Panc1 (cell line): ENCODE results near the gene MTOR.

ENCODE experiments used
- POLR2AphosphoS5 ChIP-seq: IDR thresholded peaks from 2 replicates; pipeline ENCODE4 v1.6.1; 2012; ENCODE audit warnings: mild to moderate bottlenecking, low read depth, low read length, moderate library complexity
- TF ChIP-seq, protein P1 (sequence below): fragments of 450-650 bp; IDR thresholded peaks from 2 replicates; pipeline ENCODE4 v1.5.1; 2017; ENCODE audit warnings: mild to moderate bottlenecking

DNA sequence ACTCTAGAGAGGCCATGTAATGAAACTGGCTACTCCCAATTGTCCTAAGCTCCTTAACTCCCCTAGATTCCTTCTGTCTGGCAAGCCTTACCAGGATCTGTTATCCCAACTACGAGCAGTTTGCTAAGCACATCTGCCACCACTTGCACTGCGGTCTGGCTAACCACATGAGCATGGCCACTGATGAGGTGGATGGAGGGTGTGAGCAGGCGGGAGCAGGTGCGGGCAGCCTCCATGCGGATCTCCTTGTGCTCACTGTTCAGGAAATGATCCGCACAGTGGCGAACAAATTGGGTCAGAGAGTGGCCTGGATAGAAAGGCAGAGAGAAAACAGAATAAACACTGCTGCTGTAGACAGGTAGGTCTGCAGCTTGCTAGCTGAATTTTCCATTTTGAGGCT lies 24.0 kb downstream of the MTOR start:
- no peak for TF ChIP-seq POLR2AphosphoS5
- TF ChIP-seq, protein P1, sequence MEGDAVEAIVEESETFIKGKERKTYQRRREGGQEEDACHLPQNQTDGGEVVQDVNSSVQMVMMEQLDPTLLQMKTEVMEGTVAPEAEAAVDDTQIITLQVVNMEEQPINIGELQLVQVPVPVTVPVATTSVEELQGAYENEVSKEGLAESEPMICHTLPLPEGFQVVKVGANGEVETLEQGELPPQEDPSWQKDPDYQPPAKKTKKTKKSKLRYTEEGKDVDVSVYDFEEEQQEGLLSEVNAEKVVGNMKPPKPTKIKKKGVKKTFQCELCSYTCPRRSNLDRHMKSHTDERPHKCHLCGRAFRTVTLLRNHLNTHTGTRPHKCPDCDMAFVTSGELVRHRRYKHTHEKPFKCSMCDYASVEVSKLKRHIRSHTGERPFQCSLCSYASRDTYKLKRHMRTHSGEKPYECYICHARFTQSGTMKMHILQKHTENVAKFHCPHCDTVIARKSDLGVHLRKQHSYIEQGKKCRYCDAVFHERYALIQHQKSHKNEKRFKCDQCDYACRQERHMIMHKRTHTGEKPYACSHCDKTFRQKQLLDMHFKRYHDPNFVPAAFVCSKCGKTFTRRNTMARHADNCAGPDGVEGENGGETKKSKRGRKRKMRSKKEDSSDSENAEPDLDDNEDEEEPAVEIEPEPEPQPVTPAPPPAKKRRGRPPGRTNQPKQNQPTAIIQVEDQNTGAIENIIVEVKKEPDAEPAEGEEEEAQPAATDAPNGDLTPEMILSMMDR: no peak
